Esophagus (tissue), 2 donors: Measurements from ENCODE around the gene PPP1R1C. TPM values are rescaled to one million over a fixed set of nuclear protein-coding genes. Genes with fewer than 3 reads are reported as not detected.

Source experiments
- H3K27ac ChIP-seq, 2 donors: one replicate each; pipeline ENCODE4 v1.5.1; 2013; ENCODE audit warnings: low read depth in 2 of 2, mild to moderate bottlenecking in 2 of 2, inconsistent platforms in 1 of 2, low read length in 1 of 2, moderate library complexity in 1 of 2
- H3K27me3 ChIP-seq, 2 donors: one replicate each; pipeline ENCODE4 v1.6.1; 2013; ENCODE audit warnings: low read length in 2 of 2, control low read depth in 1 of 2, mild to moderate bottlenecking in 1 of 2; ENCODE audit not compliant: insufficient read depth in 2 of 2, control insufficient read depth in 1 of 2
- H3K36me3 ChIP-seq, 2 donors: one replicate each; pipeline ENCODE4 v1.6.1; 2013; ENCODE audit warnings: low read length in 1 of 2; ENCODE audit not compliant: control insufficient read depth in 2 of 2, insufficient read depth in 2 of 2
- H3K4me1 ChIP-seq, 2 donors: one replicate each; pipeline ENCODE4 v1.6.1; 2013; ENCODE audit warnings: low read length in 1 of 2; ENCODE audit not compliant: control insufficient read depth in 2 of 2, insufficient read depth in 2 of 2
- H3K4me3 ChIP-seq, 2 donors: one replicate each; pipeline ENCODE4 v1.5.1; 2013; ENCODE audit warnings: low read length in 2 of 2, mild to moderate bottlenecking in 2 of 2, low read depth in 1 of 2, moderate library complexity in 1 of 2
- H3K9me3 ChIP-seq, 2 donors: one replicate each; pipeline ENCODE4 v1.6.1; 2013; ENCODE audit warnings: mild to moderate bottlenecking in 2 of 2, low read depth in 1 of 2, low read length in 1 of 2, moderate library complexity in 1 of 2; ENCODE audit not compliant: control insufficient read depth in 2 of 2, insufficient read depth in 1 of 2
- WGBS, 2 donors: extraction: QIAGEN DNeasy Blood & Tissue Kit; methylation state at CpG; one replicate each; pipeline ENCODE4 v1.1.7; 2013; 5-methylcytosine and 5-hydroxymethylcytosine counted together
- polyA plus RNA-seq, 2 donors: library from polyadenylated mRNA; stranded (reverse); fragments of 200-250 nt; gene quantifications; one replicate each; pipeline ENCODE4 v1.2.3, GENCODE V29; 2013
- donor health status: healthy with polysubstance abuse.
- donor health status: Bipolar disorder and iron deficiency.

The PPP1R1C gene
- polyA plus RNA-seq, 2 donors: 1.1 to 1.4 TPM

DNA sequence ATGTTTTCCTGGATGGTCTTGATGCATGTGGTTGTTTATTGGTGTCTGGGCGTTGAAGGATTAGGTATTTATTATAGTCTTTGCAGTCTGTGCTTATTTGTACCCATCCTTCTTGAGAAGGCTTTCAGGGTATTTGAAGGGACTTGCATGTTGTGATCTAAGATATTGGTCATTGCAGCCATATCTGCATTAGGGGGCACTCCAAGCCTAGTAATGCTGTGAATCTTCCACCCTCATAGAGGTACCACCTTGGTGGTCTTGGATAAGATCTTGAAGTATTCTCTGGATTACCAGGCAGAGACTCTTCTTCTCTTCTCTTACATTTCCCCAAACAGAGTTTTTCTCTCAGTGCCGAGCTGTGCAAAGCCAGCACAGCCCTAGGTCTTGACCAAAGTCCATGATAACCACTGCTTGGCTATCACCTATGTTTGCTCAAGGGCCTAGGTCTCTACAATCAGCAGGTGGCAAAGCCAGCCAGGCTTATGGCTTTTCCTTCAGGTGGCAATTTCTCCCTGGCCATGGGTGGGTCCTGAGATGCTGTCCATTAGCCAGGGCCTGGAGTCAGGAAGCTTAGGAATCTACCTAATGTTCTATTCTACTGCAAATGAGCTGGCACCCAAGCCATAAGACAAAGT, 15.4 kb upstream of the PPP1R1C start:
- Histone ChIP-seq H3K27me3 (no peaks in the 10 kb centered on the region), H3K4me3 (no peak overlapping the region), H3K4me1 (no peaks in the 10 kb centered on the region), H3K27ac (no peak overlapping the region), H3K36me3 (no peaks in the 10 kb centered on the region), H3K9me3 (no peaks in the 10 kb centered on the region)
- WGBS, 2 donors: 84 to 85% methylated on average over 2 of the region's 2 CpGs

GRCh38 chr2:181971032-181971431, 14.6 kb upstream of the PPP1R1C start:
- 76 to 86% methylated on average over 3 of the region's 3 CpGs for WGBS, 2 donors
- Histone ChIP-seq H3K27me3 (no peaks in the 10 kb centered on the region), H3K4me1 (no peaks in the 10 kb centered on the region), H3K9me3 (no peaks in the 10 kb centered on the region), H3K36me3 (no peaks in the 10 kb centered on the region), H3K4me3 (no peak overlapping the region), H3K27ac (no peak overlapping the region)

DNA sequence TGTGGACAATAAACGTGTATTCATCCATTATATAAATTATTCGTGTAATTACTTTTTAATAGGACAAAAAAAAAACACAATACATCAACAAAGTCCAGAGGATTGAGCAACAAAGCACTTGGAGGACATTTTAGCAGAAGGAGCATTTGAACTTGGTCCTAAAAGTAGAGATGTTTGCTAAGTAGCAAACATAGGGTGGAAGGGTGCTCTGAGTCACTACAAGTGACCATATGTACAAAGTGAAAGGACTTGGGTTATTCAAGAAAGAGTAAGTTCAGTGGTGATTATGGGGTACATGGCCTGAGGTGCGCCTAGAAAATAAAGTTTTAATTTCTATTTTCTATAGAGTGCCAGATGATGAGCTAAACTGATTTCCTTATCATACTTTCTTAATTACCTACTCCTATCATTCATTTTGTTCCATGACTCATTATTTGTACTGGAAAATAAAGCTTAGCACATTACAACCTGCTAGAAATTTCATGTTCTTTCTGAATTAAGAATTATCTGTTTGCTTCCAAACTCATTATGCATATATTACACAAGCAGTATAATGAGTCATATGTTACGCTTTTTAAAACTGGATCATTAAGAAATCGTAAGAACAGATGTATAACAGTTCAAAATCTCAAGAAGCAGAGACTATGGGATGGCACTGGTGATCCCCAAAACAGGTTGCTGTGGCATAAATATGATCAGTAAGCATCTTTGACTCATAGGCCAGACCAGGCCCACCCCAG, 13.1 kb upstream of the PPP1R1C start:
- Histone ChIP-seq H3K27me3 (no peaks in the 10 kb centered on the region), H3K9me3 (no peaks in the 10 kb centered on the region), H3K36me3 (no peaks in the 10 kb centered on the region), H3K27ac (no peak overlapping the region), H3K4me3 (no peak overlapping the region), H3K4me1 (no peaks in the 10 kb centered on the region)
- WGBS, 2 donors: 69 to 79% methylated on average over 5 of the region's 5 CpGs

GRCh38 chr2:181973171-181973783, 12.4 kb upstream of the PPP1R1C start:
- no peaks in the 10 kb centered on the region for H3K36me3 ChIP-seq
- H3K27me3 ChIP-seq: no peaks in the 10 kb centered on the region
- H3K9me3 ChIP-seq: no peaks in the 10 kb centered on the region
- H3K27ac ChIP-seq: no peak overlapping the region
- 50 to 65% methylated on average over 5 of the region's 5 CpGs for WGBS, 2 donors
- no peaks in the 10 kb centered on the region for H3K4me1 ChIP-seq
- no peak overlapping the region for H3K4me3 ChIP-seq

- Histone ChIP-seq H3K9me3 (no peaks in the 10 kb centered on the region), H3K4me1 (peaks cover 0 to 2% of the 10 kb centered on the region in 2 donors), H3K4me3 (no peak overlapping the region), H3K27ac (no peak overlapping the region), H3K36me3 (no peaks in the 10 kb centered on the region), H3K27me3 (no peaks in the 10 kb centered on the region)
- WGBS, 2 donors: 57 to 74% methylated on average over 5 of the region's 5 CpGs
Observed at GRCh38 chr2:181977661-181978350, 7.8 kb upstream of the PPP1R1C start.

GRCh38 chr2:181978351-181979150, 7.1 kb upstream of the PPP1R1C start:
- H3K4me3 ChIP-seq: no peak overlapping the region
- WGBS, 2 donors: 53 to 68% methylated on average over 2 of the region's 2 CpGs
- H3K4me1 ChIP-seq: peaks cover 0 to 2% of the 10 kb centered on the region in 2 donors
- H3K27me3 ChIP-seq: no peaks in the 10 kb centered on the region
- peak overlapping the region in 1 of 2 donors; percentile 15 for H3K27ac ChIP-seq
- no peaks in the 10 kb centered on the region for H3K36me3 ChIP-seq
- no peaks in the 10 kb centered on the region for H3K9me3 ChIP-seq

DNA sequence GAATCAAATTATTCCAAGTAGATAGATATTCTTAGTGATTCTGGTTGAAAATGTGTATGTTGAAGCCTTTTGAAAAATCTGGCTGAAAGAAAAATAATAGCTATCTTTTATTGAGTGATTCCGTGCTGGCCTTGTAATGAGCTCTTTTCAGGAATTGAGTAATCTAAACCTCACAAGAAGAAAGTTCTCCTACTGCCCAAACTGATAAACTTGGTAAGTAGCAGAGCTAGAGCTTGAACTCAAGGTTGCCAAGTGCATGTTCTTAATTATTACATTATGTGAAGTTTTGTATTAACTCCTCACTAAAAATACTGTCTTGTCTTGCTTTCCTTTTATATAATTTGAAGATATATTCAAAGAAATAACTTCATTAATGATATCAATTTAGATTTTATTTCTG, 1.6 kb upstream of the PPP1R1C start:
- Histone ChIP-seq H3K27me3 (no peaks in the 10 kb centered on the region), H3K4me3 (no peak overlapping the region), H3K27ac (no peak overlapping the region), H3K4me1 (no peaks in the 10 kb centered on the region), H3K36me3 (no peaks in the 10 kb centered on the region), H3K9me3 (no peaks in the 10 kb centered on the region)
- WGBS, 2 donors: 82 to 92% methylated on average over 1 of the region's 1 CpG

DNA sequence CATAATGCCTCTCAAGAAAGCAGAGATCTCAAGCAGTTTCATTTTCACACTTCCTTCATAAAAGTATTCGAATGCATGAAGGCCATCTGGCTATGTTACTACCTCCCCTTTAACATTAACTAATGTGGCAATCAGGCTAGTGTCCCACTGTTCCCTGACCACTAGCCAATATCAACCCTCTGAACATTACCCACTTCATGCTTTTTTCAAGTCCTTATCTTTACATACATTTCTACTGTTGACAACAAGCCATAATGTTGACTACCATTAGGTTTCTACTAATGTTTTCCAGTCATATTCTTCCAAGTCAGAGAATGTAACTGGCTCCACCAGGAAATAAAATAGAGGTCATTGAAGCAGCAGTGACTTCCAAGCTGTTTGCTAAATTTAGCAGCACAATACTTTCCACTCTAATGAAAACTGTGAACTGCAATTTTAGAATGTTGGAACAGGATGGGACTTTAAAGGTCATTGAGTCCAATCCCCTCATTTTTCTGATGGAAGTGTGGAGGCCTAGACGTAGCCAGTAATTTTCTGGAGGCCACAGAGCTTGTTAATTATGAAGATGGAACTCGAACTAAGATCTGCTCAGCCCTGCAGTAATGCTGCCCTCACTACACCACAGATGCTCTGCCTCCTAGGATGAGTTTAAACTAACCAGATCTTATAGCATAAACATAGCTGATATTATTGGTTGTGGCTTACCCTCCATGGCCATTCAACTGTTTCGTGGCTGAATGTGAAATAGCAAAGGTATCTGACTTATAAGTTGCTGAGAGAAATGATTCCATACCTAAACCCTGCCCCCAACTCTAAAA, 630 bp upstream of the PPP1R1C start:
- Histone ChIP-seq H3K36me3 (no peaks in the 10 kb centered on the region), H3K9me3 (no peaks in the 10 kb centered on the region), H3K27me3 (no peaks in the 10 kb centered on the region), H3K4me1 (no peaks in the 10 kb centered on the region), H3K27ac (peak overlapping the region in 1 of 2 donors; percentile 33), H3K4me3 (no peak overlapping the region)
- WGBS, 2 donors: 60 to 65% methylated on average over 4 of the region's 4 CpGs
